OCI-LY7 (cell line): ENCODE results near the gene HTT. TPM values are rescaled to one million over a fixed set of nuclear protein-coding genes. Genes with fewer than 3 reads are reported as not detected.

Experiments
- BruUV-seq: library from RNA; stranded (reverse); fragments of 400-500 nt; replicated peaks from 2 replicates; lab custom pipeline; 2021; lab: Mats Ljungman, UMichigan
- CTCF ChIA-PET: fragments of 300-600 bp; sonication (Branson Sonifier 250); formaldehyde crosslinking; loops from one replicate; lab custom pipeline; 2022; ENCODE audit warnings: antibody characterized with exemption; ENCODE audit not compliant: unreplicated experiment; lab: Charles Lee
- POLR2A ChIA-PET: fragments of 300-600 bp; sonication (Branson Sonifier 250); formaldehyde crosslinking; loops from one replicate; lab custom pipeline; 2022; ENCODE audit warnings: antibody characterized with exemption; lab: Charles Lee
- DNase-seq: peaks from one replicate; pipeline ENCODE4 v3.0.0-alpha.2; 2015; ENCODE audit warnings: low spot score
- H2AFZ ChIP-seq: fragments of 200-600 bp; sonication (generic), shearing (Covaris generic); 2 replicates; pipeline ENCODE4 v1.6.1; 2014; ENCODE audit warnings: mild to moderate bottlenecking, antibody characterized with exemption, low read length, moderate library complexity
- H3K27ac ChIP-seq: fragments of 200-600 bp; sonication (generic); 2 replicates; pipeline ENCODE4 v1.5.1; 2014; ENCODE audit warnings: mixed run types, low read depth, mild to moderate bottlenecking, moderate library complexity, low read length, inconsistent platforms; ENCODE audit not compliant: poor library complexity, severe bottlenecking
- H3K36me3 ChIP-seq: fragments of 200-600 bp; sonication (generic); 2 replicates; pipeline ENCODE4 v1.6.1; 2014; ENCODE audit warnings: mild to moderate bottlenecking, antibody characterized with exemption, low read length, moderate library complexity, mixed read lengths; ENCODE audit not compliant: insufficient read depth
- H3K4me1 ChIP-seq: fragments of 200-600 bp; sonication (generic); 2 replicates; pipeline ENCODE4 v1.5.1; 2014; ENCODE audit warnings: mild to moderate bottlenecking, low read length; ENCODE audit not compliant: insufficient read depth, poor library complexity, severe bottlenecking
- H3K4me2 ChIP-seq: fragments of 200-600 bp; sonication (generic); 2 replicates; pipeline ENCODE4 v1.6.1; 2014; ENCODE audit warnings: mild to moderate bottlenecking, low read length
- H3K4me3 ChIP-seq: fragments of 200-600 bp; sonication (generic); 2 replicates; pipeline ENCODE4 v1.5.1; 2014; ENCODE audit warnings: mild to moderate bottlenecking, low read depth, low read length; ENCODE audit not compliant: poor library complexity, severe bottlenecking
- H3K79me2 ChIP-seq: fragments of 200-600 bp; sonication (generic); 2 replicates; pipeline ENCODE4 v1.6.1; 2016; ENCODE audit warnings: low read depth, mild to moderate bottlenecking, low read length, moderate library complexity, mixed read lengths; ENCODE audit not compliant: insufficient read depth
- H3K9me2 ChIP-seq: fragments of 200-600 bp; sonication (generic); 2 replicates; pipeline ENCODE4 v1.6.1; 2016; ENCODE audit warnings: mild to moderate bottlenecking, low read length, mixed read lengths; ENCODE audit not compliant: insufficient read depth
- H3K9me3 ChIP-seq: fragments of 200-600 bp; sonication (generic); 2 replicates; pipeline ENCODE4 v1.6.1; 2014; ENCODE audit warnings: mild to moderate bottlenecking, mixed run types, low read length, mixed read lengths
- H4K20me1 ChIP-seq: fragments of 200-600 bp; sonication (generic); 2 replicates; pipeline ENCODE4 v1.6.1; 2014; ENCODE audit warnings: mild to moderate bottlenecking, antibody characterized with exemption, low read length, moderate library complexity, mixed read lengths; ENCODE audit not compliant: insufficient read depth
- EZH2phosphoT487 ChIP-seq: fragments of 200-600 bp; sonication (generic); IDR thresholded peaks from 2 replicates; pipeline ENCODE4 v1.6.1; 2018; ENCODE audit warnings: low read depth, borderline replicate concordance, mild to moderate bottlenecking, mixed run types, antibody characterized with exemption, low read length, moderate library complexity, mixed read lengths
- intact Hi-C: fragments of 100-400 bp; cut with micrococcal nuclease; formaldehyde crosslinking; loops from one replicate; pipeline ENCODE4 v1.10.0; 2022; ENCODE audit not compliant: unreplicated experiment
- total RNA-seq, 2 experiments: library from RNA; depleted of rRNA in 1 of 2; stranded (reverse); fragments of >200 nt in 1 of 2; shearing (Covaris generic) in 1 of 2; gene quantifications; 2 replicates each; pipeline ENCODE4 v1.2.3, GENCODE V29; 2014 to 2022
- TF ChIP-seq, protein P1 (sequence below): fragments of 200-600 bp; sonication (generic); conservative IDR thresholded peaks from 2 replicates; pipeline ENCODE4 v1.5.1; 2014; ENCODE audit warnings: mild to moderate bottlenecking, antibody characterized with exemption, low read length, moderate library complexity, mixed read lengths

Gene HTT
- total RNA-seq, 2 experiments from 2014 or later = 36.4 to 91.3 TPM

DNA sequence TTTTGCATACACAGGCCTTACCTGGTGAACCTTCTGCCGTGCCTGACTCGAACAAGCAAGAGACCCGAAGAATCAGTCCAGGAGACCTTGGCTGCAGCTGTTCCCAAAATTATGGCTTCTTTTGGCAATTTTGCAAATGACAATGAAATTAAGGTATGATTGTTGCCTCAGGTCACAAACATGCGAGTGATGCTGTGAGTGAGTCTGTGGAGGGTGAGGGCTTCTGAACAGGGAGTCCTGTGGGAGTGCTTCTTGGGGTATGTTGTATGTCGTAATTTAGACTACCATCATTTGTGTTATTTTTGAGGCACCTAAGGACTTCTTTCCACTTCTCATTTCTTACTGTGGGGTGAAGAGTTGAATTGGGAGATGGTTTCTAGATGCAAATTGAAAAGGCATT lies 32.8 kb downstream of the HTT start:
- H3K36me3 ChIP-seq = peaks cover 81% of the 10 kb centered on the region
- H3K9me2 ChIP-seq = no peaks in the 10 kb centered on the region
- H4K20me1 ChIP-seq = no peaks in the 10 kb centered on the region
- H3K4me1 ChIP-seq = no peaks in the 10 kb centered on the region
- BruUV-seq = no TSS peak
- no peak overlapping the region for H3K4me2 ChIP-seq
- no peaks in the 10 kb centered on the region for H3K9me3 ChIP-seq
- intact Hi-C loops = loop anchor here (2.0 kb wide), 1 partner anchor 336 kb away; no protein-coding TSS in a partner anchor
- DNase-seq = no peak
- no peaks in the 10 kb centered on the region for H3K79me2 ChIP-seq
- ChIA-PET POLR2A (interaction anchor here (0.6 to 1.0 kb wide), 2 partner anchors 19 to 82 kb away, joined by 3 to 4 read pairs; no protein-coding TSS in a partner anchor), CTCF (interaction anchor here (1.3 kb wide), 1 partner anchor 9 kb away, joined by 4 read pairs; no protein-coding TSS in a partner anchor)
- H3K4me3 ChIP-seq = no peak overlapping the region
- no peak for TF ChIP-seq EZH2phosphoT487
- TF ChIP-seq, protein P1, sequence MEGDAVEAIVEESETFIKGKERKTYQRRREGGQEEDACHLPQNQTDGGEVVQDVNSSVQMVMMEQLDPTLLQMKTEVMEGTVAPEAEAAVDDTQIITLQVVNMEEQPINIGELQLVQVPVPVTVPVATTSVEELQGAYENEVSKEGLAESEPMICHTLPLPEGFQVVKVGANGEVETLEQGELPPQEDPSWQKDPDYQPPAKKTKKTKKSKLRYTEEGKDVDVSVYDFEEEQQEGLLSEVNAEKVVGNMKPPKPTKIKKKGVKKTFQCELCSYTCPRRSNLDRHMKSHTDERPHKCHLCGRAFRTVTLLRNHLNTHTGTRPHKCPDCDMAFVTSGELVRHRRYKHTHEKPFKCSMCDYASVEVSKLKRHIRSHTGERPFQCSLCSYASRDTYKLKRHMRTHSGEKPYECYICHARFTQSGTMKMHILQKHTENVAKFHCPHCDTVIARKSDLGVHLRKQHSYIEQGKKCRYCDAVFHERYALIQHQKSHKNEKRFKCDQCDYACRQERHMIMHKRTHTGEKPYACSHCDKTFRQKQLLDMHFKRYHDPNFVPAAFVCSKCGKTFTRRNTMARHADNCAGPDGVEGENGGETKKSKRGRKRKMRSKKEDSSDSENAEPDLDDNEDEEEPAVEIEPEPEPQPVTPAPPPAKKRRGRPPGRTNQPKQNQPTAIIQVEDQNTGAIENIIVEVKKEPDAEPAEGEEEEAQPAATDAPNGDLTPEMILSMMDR = no peak
- H2AFZ ChIP-seq = no peak overlapping the region
- H3K27ac ChIP-seq = no peak overlapping the region

- Histone ChIP-seq H3K9me2 (no peaks in the 10 kb centered on the region), H2AFZ (no peak overlapping the region), H3K4me2 (no peak overlapping the region), H3K27ac (no peak overlapping the region), H3K79me2 (no peaks in the 10 kb centered on the region), H3K4me3 (no peak overlapping the region), H4K20me1 (no peaks in the 10 kb centered on the region), H3K4me1 (no peaks in the 10 kb centered on the region), H3K9me3 (no peaks in the 10 kb centered on the region), H3K36me3 (peaks cover 81% of the 10 kb centered on the region)
- POLR2A ChIA-PET = interaction anchor here (0.6 to 0.7 kb wide), 2 partner anchors 83 to 158 kb away, joined by 3 read pairs; no protein-coding TSS in a partner anchor
- BruUV-seq = no TSS peak
- intact Hi-C loops = loop anchor here (2.0 kb wide), 1 partner anchor 335 kb away; no protein-coding TSS in a partner anchor
- CTCF ChIA-PET = interaction anchor here (1.3 kb wide), 1 partner anchor 9 kb away, joined by 4 read pairs; no protein-coding TSS in a partner anchor
- TF ChIP-seq, protein P1 = no peak
- no peak for TF ChIP-seq EZH2phosphoT487
- no peak for DNase-seq
Measured at GRCh38 chr4:3107691-3108121, 33.2 kb downstream of the HTT start.

DNA sequence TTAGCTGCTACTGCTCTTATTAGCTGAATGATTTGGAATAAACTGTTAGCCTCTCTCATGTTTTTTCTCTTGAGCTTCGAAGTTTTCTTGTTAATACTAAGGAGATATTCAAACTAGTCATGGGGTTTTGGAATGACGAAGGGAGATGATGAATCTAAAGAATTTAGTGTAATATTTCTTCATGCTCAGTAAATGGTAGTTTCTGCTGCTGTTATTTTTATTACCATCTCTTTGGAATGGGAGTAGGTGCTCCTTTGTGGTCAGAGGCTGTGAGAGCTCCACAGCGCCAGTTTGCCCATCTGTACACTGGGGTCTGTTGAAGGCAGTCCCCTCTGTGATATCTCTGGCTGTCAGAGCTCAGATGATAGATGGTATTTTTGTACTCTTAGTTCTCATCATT lies 33.7 kb downstream of the HTT start:
- Histone ChIP-seq H3K36me3 (peaks cover 85% of the 10 kb centered on the region), H3K9me2 (no peaks in the 10 kb centered on the region), H3K4me2 (no peak overlapping the region), H2AFZ (no peak overlapping the region), H3K4me3 (no peak overlapping the region), H3K9me3 (no peaks in the 10 kb centered on the region), H3K27ac (no peak overlapping the region), H3K79me2 (no peaks in the 10 kb centered on the region), H4K20me1 (no peaks in the 10 kb centered on the region), H3K4me1 (no peaks in the 10 kb centered on the region)
- intact Hi-C loops = no loop called here
- no peak for DNase-seq
- TF ChIP-seq EZH2phosphoT487 = no peak
- TF ChIP-seq, protein P1 = no peak
- ChIA-PET CTCF (interaction anchor here (1.3 kb wide), 1 partner anchor 8 kb away, joined by 4 read pairs; no protein-coding TSS in a partner anchor), POLR2A (interaction anchor here (0.6 to 0.9 kb wide), 3 partner anchors 10 to 158 kb away, joined by 3 to 5 read pairs (median 3); no protein-coding TSS in a partner anchor)
- no TSS peak for BruUV-seq
